Vagina (tissue), 2 donors: Measurements from ENCODE around the gene NUDT8. TPM values are rescaled to one million over a fixed set of nuclear protein-coding genes. Genes with fewer than 3 reads are reported as not detected.

Source experiments
- DNase-seq, 2 donors: peaks; one replicate each; pipeline ENCODE4 v3.0.0-alpha.2; 2017; ENCODE audit errors: extremely low spot score in 2 of 2
- H3K27ac ChIP-seq: fragments of 200-600 bp; sonication (generic); one replicate; pipeline ENCODE4 v1.5.1; 2019
- H3K27me3 ChIP-seq: fragments of 200-600 bp; sonication (generic); one replicate; pipeline ENCODE4 v1.5.1; 2019
- H3K36me3 ChIP-seq, 2 donors: fragments of 200-600 bp; sonication (generic); one replicate each; pipeline ENCODE4 v1.5.1; 2017 to 2019
- H3K4me1 ChIP-seq: fragments of 200-600 bp; sonication (generic); one replicate; pipeline ENCODE4 v1.5.1; 2019
- H3K4me3 ChIP-seq, 2 donors: fragments of 200-600 bp; sonication (generic); 1 replicate in 1 of 2; 2 replicates in 1 of 2; pipeline ENCODE4 v1.5.1; 2016 to 2019
- H3K9me3 ChIP-seq: fragments of 200-600 bp; sonication (generic); one replicate; pipeline ENCODE4 v1.5.1; 2019
- CTCF ChIP-seq, 3 experiments: fragments of 450-650 bp in 2 of 3; fragments of 200-600 bp in 1 of 3; sonication (generic) in 1 of 3; IDR thresholded peaks; one replicate each; pipeline ENCODE4 v1.5.1; 2017 to 2019; ENCODE audit warnings: antibody characterized with exemption in 3 of 3, mild to moderate bottlenecking in 2 of 3, moderate library complexity in 2 of 3
- POLR2A ChIP-seq, 2 donors: fragments of 450-650 bp; IDR thresholded peaks; one replicate each; pipeline ENCODE4 v1.6.1; 2017; ENCODE audit warnings: antibody characterized with exemption in 2 of 2, mild to moderate bottlenecking in 2 of 2, moderate library complexity in 2 of 2
- POLR2AphosphoS5 ChIP-seq, 2 donors: sonication (generic); formaldehyde crosslinking; IDR thresholded peaks; one replicate each; pipeline ENCODE4 v1.9.0; 2017; ENCODE audit warnings: antibody characterized with exemption in 2 of 2, mild to moderate bottlenecking in 2 of 2, low read depth in 1 of 2; ENCODE audit not compliant: insufficient read depth in 1 of 2
- intact Hi-C: fragments of 100-400 bp; cut with DNase I; formaldehyde crosslinking; loops from one replicate; pipeline ENCODE4 v1.15.1; 2023
- total RNA-seq: library from RNA; depleted of rRNA; stranded (reverse); fragments of >200 nt; gene quantifications from one replicate; pipeline ENCODE4 v1.2.3, GENCODE V29; 2016

NUDT8 gene
- total RNA-seq, 1 donor from 2014 or later, result 23.8 TPM

GRCh38 chr11:67673358-67673757 lies 43.6 kb upstream of the NUDT8 start:
- intact Hi-C loops, result no loop called here
- no peak overlapping the region for H3K27ac ChIP-seq
- H3K4me1 ChIP-seq, result no peaks in the 10 kb centered on the region
- TF ChIP-seq CTCF (IDR thresholded peaks at IDR 0.05) (no peak), POLR2AphosphoS5 (IDR thresholded peaks at IDR 0.05; ENCODE audit: insufficient read depth in 1 of 2, low read depth in 1 of 2) (no peak), POLR2A (IDR thresholded peaks at IDR 0.05) (no peak)
- H3K4me3 ChIP-seq, result peak overlapping the region in 1 of 2 donors; percentile 20
- peak in 1 of 2 donors; percentile 62 for DNase-seq
- H3K27me3 ChIP-seq, result no peaks in the 10 kb centered on the region
- H3K36me3 ChIP-seq, result no peaks in the 10 kb centered on the region
- H3K9me3 ChIP-seq, result no peaks in the 10 kb centered on the region

- H3K27ac ChIP-seq, result no peak overlapping the region
- TF ChIP-seq POLR2A (IDR thresholded peaks at IDR 0.05) (no peak), POLR2AphosphoS5 (IDR thresholded peaks at IDR 0.05; ENCODE audit: insufficient read depth in 1 of 2, low read depth in 1 of 2) (no peak), CTCF (IDR thresholded peaks at IDR 0.05) (no peak)
- peak in 1 of 2 donors; percentile 77 for DNase-seq
- H3K36me3 ChIP-seq, result no peaks in the 10 kb centered on the region
- intact Hi-C loops, result no loop called here
- H3K9me3 ChIP-seq, result no peaks in the 10 kb centered on the region
- H3K27me3 ChIP-seq, result no peaks in the 10 kb centered on the region
- H3K4me1 ChIP-seq, result no peaks in the 10 kb centered on the region
- no peak overlapping the region for H3K4me3 ChIP-seq
These were observed 41.4 kb upstream of the NUDT8 start for GRCh38 chr11:67671211-67671520.

GRCh38 chr11:67670316-67671210 lies 40.8 kb upstream of the NUDT8 start:
- intact Hi-C loops, result no loop called here
- Histone ChIP-seq H3K9me3 (no peaks in the 10 kb centered on the region), H3K27me3 (no peaks in the 10 kb centered on the region), H3K4me1 (no peaks in the 10 kb centered on the region), H3K4me3 (no peak overlapping the region), H3K36me3 (no peaks in the 10 kb centered on the region), H3K27ac (no peak overlapping the region)
- DNase-seq, result peak in 1 of 2 donors; percentile 69
- TF ChIP-seq POLR2AphosphoS5 (IDR thresholded peaks at IDR 0.05; ENCODE audit: insufficient read depth in 1 of 2, low read depth in 1 of 2), result no peak
- no peak for TF ChIP-seq CTCF (IDR thresholded peaks at IDR 0.05)
- no peak for TF ChIP-seq POLR2A (IDR thresholded peaks at IDR 0.05)

GRCh38 chr11:67668192-67668551 lies 38.4 kb upstream of the NUDT8 start:
- Histone ChIP-seq H3K9me3 (no peaks in the 10 kb centered on the region), H3K27ac (no peak overlapping the region), H3K36me3 (no peaks in the 10 kb centered on the region), H3K27me3 (no peaks in the 10 kb centered on the region), H3K4me1 (no peaks in the 10 kb centered on the region), H3K4me3 (no peak overlapping the region)
- TF ChIP-seq POLR2A (IDR thresholded peaks at IDR 0.05), result no peak
- TF ChIP-seq POLR2AphosphoS5 (IDR thresholded peaks at IDR 0.05; ENCODE audit: insufficient read depth in 1 of 2, low read depth in 1 of 2), result no peak
- TF ChIP-seq CTCF (IDR thresholded peaks at IDR 0.05), result no peak
- peak in 1 of 2 donors; percentile 71 for DNase-seq
- intact Hi-C loops, result no loop called here

GRCh38 chr11:67667490-67668191 lies 37.9 kb upstream of the NUDT8 start:
- TF ChIP-seq POLR2A (IDR thresholded peaks at IDR 0.05) (no peak), CTCF (IDR thresholded peaks at IDR 0.05) (no peak), POLR2AphosphoS5 (IDR thresholded peaks at IDR 0.05; ENCODE audit: insufficient read depth in 1 of 2, low read depth in 1 of 2) (no peak)
- Histone ChIP-seq H3K4me3 (no peak overlapping the region), H3K27me3 (no peaks in the 10 kb centered on the region), H3K4me1 (no peaks in the 10 kb centered on the region), H3K27ac (no peak overlapping the region), H3K9me3 (no peaks in the 10 kb centered on the region), H3K36me3 (no peaks in the 10 kb centered on the region)
- peak in 1 of 2 donors; percentile 75 for DNase-seq
- intact Hi-C loops, result no loop called here
